Stimulated activated CD8-positive, alpha-beta memory T cell treated with anti-CD3 and anti-CD28 coated beads, Interleukin-4, amount 100 ng/mL, for 1 hour (primary cell): ENCODE data around the gene SLC6A18.

Source experiments
- DNase-seq, 2 donors: peaks; one replicate each; pipeline ENCODE4 v3.0.0-alpha.2; 2020; ENCODE audit warnings: low read depth in 2 of 2, low spot score in 1 of 2

SLC6A18 gene

DNA sequence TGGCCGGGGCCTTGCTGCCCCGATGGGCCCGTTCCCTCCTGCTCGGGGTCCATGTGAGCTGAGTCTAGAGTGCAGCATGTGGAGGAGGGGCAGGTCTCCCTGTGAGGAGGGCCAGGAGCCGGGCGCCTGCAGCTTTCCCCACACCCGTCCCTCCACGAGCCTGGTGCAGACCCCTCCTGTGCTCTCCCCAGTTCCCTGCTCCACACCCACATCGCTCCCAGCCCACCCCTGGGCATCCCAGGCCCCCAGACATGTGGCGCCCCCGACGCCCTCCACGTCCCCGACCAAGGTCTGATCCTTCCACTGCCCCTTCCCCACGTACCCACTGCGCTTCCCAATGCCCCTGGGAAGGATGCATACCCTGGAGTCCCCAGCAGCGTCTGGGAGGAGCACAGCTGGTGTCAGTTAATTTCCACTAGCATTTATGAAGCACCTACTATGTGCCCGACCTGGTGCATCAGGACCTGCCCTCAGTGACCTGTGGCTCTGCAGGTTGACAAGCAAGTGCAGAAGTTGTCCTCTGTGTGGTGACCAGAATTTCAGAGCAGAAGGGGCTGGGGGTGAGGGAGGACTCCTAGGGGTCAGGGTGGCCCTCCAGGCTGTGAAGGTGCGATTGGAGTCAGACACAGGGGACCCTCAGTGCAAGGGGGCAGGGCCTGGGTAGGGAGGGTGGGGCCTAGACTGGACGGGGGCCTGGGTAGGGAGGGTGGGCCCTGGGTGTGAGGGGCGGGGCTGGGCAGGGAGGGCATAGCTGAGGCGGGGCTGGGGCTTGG, 10.8 kb upstream of the SLC6A18 start:
- no peak for DNase-seq

GRCh38 chr5:1214936-1215220, 10.3 kb upstream of the SLC6A18 start:
- DNase-seq: no peak

DNA sequence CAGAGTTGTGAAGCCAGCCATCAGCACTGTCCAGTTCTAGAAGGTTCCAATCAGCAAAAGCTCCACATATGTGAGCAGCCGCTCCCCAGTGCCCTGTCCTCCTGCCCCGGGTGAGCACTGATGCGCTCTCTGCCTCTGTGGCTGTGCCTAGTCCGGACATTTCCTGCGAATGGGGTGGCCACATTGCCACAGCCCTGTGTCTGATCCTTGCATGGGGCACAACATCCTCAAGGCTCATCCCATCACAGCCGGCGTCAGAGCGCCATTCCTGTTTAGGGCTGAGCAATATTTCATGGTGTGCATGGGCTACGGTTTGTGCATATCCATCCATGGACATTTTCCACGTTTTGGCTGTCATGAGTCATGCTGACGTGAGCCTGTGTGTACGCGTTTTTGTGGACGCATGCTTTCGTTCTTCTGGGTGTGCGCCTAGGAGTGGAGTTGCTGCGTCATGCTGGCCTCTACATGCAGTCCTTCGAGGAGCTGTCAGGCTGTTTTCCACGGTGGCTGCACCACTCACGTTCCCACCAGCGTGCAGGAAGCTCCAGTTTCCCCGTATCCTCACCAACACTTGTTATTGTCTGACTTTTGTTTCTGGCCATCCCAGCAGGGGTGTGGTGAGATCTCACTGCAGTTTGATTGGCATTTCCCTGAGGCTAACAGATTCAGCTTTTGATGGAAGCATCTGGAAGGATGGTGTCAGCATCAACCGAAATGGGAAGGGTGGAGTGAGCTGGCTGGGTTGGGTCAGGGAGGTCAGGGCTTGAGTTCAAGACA, 9.7 kb upstream of the SLC6A18 start:
- DNase-seq: no peak

DNA sequence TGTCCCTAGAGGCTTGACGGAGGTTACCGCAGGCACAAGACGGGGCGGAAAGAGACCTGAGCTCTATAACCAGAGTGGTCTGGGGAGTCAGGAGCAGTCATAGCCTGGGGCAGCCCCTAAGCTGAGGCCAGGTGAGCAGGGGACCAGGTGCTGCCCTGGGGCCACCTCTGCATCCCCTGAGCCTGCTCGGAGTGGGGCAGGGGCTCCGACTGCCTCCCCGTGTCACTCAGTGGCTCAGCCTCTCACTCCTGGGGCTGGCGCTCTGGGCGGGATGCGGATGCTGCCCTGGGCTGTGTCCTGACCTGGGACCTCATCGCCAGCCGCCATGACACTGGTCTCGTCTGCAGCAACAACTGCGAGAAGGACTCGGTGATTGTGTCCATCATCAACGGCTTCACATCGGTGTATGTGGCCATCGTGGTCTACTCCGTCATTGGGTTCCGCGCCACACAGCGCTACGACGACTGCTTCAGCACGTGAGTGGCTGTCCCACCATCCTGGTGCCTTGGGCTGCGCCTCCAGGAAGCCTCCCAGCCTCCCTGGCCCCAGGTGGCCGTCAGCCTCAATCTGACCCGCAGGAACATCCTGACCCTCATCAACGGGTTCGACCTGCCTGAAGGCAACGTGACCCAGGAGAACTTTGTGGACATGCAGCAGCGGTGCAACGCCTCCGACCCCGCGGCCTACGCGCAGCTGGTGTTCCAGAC, 8.8 kb upstream of the SLC6A18 start:
- DNase-seq: no peak

DNA sequence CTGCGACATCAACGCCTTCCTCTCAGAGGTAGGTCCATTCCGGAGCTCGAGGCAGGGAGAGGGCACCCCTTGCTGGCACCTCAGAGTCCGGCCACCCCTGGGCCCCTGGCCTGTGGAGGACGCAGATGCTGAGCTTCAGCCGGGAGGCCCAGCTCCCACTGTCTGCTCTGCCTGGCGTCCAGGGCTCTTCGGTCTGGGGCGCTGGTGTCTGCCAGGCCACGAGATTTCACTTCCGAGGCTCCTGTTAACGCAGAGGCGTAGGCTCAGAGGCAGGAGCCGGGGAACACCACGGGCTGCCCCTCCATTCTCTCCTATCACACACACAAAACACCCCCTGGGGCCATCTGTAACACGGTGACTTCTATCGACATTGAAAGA, 8.3 kb upstream of the SLC6A18 start:
- no peak for DNase-seq

GRCh38 chr5:1217596-1218206, 7.5 kb upstream of the SLC6A18 start:
- no peak for DNase-seq

DNA sequence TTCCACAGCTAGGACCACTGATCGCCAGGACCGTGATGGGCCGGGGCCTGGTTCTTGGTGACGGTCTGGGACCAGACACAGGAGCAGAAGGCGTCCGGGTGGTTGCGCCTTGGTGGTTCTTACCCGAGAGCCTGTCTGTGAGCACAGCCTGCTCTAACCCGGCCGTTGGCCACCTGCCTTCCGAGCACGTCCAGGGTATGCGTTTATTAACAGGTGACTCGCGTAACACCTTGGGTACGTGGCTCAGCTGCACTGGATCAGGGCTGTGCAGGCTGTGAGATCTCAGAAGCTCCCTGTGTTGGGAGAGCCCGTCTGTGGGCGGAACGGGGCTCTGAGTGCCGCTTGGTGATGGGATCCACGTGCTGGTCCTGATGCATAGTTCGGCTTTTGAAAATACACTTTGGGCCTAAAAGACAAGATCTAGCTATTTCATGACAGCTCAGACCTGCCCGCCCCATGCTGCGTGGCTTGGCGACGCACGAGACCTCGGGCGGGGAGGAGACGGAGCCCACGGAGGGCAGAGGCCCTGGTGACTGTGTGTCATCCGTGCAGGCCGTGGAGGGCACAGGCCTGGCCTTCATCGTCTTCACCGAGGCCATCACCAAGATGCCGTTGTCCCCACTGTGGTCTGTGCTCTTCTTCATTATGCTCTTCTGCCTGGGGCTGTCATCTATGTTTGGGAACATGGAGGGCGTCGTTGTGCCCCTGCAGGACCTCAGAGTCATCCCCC, 6.7 kb upstream of the SLC6A18 start:
- no peak for DNase-seq

- DNase-seq: no peak
Observed at GRCh38 chr5:1219098-1219767, 5.9 kb upstream of the SLC6A18 start.

GRCh38 chr5:1219768-1220100, 5.4 kb upstream of the SLC6A18 start:
- no peak for DNase-seq

DNA sequence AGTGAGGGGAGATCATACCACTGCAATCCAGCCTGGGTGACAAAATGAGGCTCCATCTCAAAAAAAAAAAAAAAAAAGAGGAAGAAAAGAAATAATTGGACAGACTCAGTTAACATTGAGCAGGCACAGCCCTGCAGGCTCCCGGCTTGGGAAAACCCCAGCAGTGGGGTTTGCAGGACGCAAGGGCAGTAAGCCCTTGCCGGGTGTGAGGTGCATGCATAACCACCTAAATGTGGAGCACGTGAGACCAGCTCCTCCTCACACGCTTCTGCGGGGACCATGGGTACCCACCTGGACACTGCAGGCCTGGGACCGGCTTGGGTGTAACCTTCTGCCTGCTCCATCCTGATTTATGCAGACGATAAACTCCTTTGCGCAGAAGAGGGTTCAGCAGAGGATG, 4.8 kb upstream of the SLC6A18 start:
- DNase-seq: no peak

GRCh38 chr5:1220831-1221230, 4.3 kb upstream of the SLC6A18 start:
- DNase-seq: no peak

DNA sequence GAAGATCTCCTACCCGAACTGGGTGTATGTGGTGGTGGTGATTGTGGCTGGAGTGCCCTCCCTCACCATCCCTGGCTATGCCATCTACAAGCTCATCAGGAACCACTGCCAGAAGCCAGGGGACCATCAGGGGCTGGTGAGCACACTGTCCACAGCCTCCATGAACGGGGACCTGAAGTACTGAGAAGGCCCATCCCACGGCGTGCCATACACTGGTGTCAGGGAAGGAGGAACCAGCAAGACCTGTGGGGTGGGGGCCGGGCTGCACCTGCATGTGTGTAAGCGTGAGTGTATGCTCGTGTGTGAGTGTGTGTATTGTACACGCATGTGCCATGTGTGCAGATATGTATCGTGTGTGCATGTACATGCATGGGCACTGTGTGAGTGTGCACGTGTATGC, 3.5 kb upstream of the SLC6A18 start:
- DNase-seq: no peak

DNA sequence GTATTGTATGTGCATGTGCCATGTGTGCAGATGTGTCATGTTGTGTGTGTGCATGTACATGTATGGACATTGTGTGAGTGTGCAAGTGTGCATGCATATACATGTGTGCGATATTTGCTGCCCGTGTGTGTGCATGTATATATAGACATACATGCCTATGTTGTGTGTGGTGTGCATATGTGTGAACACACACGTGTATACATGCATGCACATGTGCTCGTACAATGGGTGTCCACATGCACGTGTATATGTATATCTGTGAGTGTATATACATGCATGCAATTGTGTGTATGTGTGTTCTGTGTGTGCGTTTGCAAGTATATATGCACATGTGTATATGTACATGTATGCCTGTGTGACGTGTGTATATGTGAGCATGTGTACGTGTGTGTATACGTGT, 3.0 kb upstream of the SLC6A18 start:
- DNase-seq: no peak

DNA sequence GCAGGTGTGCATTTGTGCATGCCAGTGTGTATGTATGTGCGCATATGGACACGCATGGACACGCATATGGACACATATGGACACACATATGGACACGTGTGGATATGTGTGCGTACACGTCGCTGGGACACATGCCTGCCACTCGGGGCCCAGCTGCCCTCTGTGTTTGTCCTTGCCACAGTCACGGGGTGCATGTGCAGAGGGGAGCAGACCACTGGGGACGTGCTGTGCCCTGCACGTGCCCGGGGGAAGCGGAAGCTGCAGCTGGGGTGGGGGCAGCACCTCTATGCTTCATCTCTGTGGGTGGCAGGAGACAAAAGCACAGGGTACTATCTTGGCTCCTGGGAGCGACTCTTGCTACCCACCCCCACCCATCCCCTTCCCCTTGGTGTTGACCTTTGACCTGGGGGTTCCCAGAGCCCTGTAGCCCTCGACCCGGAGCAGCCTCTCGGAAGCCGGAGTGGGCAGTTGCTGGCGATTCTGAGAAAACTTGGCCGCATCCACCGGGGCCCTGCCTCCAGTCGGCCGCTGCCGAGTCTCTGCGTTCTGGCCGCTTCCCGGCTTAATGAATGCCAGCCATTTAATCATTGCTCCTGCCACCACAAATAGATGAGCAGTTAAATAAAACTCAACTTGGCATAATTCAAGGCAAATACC, 2.4 kb upstream of the SLC6A18 start:
- DNase-seq: no peak

DNA sequence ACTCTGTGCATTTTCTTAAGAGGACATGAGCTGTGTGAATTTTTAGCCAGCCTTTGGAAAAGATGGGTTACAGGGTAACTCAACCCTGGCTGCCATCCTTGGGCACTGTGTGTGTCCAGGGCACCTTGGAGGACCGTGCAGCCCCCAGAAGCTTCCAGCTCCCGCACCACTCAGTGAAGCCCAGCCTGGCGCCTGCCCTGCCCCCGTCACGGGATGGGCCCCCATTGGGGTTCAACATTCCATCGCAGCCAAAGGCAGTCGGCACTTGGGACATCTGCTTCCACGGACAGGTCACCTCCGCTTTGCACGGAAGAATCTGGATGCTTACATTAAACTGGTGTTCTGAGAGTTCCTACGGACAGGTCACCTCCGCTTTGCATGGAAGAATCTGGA, 1.9 kb upstream of the SLC6A18 start:
- DNase-seq: no peak

GRCh38 chr5:1224631-1225030, 550 bp upstream of the SLC6A18 start:
- no peak for DNase-seq

DNA sequence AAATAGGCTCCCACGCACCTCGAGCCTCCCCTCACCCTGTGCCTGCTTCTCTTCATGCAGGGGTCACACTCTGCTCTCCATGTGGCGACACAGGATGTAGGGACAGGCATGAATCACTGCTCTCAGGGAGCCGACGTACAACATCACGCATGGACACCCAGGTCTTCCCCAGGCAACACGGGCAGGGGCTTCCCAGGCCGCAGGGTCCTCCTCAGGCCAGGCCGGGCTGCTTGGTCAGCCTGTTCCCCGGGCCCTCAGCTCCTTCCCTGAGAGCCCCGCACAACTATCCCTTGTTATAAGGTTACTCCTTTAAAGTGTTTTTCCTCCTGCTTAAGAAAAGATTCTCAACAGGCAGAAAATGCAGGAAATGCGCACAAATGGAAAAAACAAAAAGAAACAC, 1.1 kb downstream of the SLC6A18 start:
- DNase-seq: no peak

DNA sequence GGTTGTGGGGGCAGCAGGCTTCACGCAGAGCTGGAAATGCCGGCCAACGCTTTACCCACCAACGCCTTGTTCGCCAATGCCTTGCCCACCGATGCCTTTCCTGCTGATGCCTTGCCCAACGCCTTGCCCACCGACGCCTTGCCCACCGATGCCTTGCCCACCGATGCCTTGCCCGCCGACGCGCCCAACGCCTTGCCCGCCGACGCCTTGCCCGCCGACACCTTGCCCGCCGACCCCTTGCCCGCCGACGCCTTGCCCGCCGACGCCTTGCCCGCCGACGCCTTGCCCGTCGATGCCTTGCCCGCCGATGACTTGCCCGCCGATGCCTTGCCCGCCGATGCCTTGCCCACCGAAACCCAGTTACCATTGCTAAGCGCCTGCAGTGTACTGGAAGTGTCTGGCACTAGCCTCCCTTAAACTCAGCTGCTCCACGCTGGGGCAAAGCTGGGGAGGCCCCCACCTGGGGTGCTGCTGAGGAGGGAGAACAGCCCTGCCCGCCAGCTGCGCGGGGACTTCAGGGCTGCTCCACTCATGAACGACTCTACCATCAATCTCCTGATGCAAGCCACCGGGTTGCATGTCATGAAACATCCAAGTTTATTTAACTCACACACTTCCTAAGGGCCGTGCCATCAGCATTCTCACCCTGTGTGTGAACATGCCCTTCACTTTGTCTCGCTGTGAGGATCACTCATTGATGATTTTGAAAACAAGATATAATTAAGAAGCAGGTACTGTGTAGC, 1.8 kb downstream of the SLC6A18 start:
- DNase-seq: no peak

- DNase-seq: no peak
Observed at GRCh38 chr5:1227667-1228066, 2.5 kb downstream of the SLC6A18 start.

- DNase-seq: no peak
Observed at GRCh38 chr5:1228120-1228519, 2.9 kb downstream of the SLC6A18 start.
